Activated naive CD8-positive, alpha-beta T cell treated with anti-CD3 and anti-CD28 coated beads, Interleukin-2, amount 10 ng/mL, durations not matched to agents 7 days and 5 days (primary cell): ENCODE results near the gene TFDP1. TPM values are rescaled to one million over a fixed set of nuclear protein-coding genes. Genes with fewer than 3 reads are reported as not detected.

Experiments used
- ATAC-seq: fragments of 150-1000 bp; cut with Tn5 transposase; one replicate; pipeline ENCODE4 v1.10.0; 2021; ENCODE audit warnings: low read depth, moderate library complexity
- POLR2A ChIA-PET: fragments of 350-600 bp; sonication (Branson Sonifier 250); formaldehyde crosslinking; loops from one replicate; lab custom pipeline; 2021; ENCODE audit warnings: antibody characterized with exemption; lab: Charles Lee
- DNase-seq: peaks from one replicate; pipeline ENCODE4 v3.0.0; 2021
- H3K27ac Mint-ChIP-seq: one replicate; pipeline ENCODE4 v1.8.0; 2022; ENCODE audit warnings: mild to moderate bottlenecking, mixed read lengths
- H3K27me3 Mint-ChIP-seq: one replicate; pipeline ENCODE4 v1.8.0; 2022; ENCODE audit warnings: mild to moderate bottlenecking, moderate library complexity, mixed read lengths
- H3K36me3 Mint-ChIP-seq: one replicate; pipeline ENCODE4 v1.8.0; 2021; ENCODE audit warnings: mild to moderate bottlenecking, mixed read lengths
- H3K4me1 Mint-ChIP-seq: one replicate; pipeline ENCODE4 v1.8.0; 2021; ENCODE audit warnings: mixed read lengths
- H3K4me3 Mint-ChIP-seq: one replicate; pipeline ENCODE4 v1.8.0; 2022; ENCODE audit warnings: mild to moderate bottlenecking, moderate library complexity, mixed read lengths
- H3K9me3 Mint-ChIP-seq: one replicate; pipeline ENCODE4 v1.8.0; 2021; ENCODE audit warnings: mixed read lengths
- total RNA-seq, 2 experiments: library from RNA; stranded (reverse); gene quantifications; one replicate each; pipeline ENCODE4 v1.2.3, GENCODE V29; 2021

Gene TFDP1
- total RNA-seq, 2 experiments from 2014 or later: 103 to 117 TPM

- Mint-ChIP-seq H3K27me3 (peaks cover 10% of the 10 kb centered on the region), H3K9me3 (peaks cover 2% of the 10 kb centered on the region), H3K4me1 (peaks cover 2% of the 10 kb centered on the region), H3K36me3 (peaks cover under 1% of the 10 kb centered on the region), H3K4me3 (no peak within 1 kb of the TSS), H3K27ac (no peak within 1 kb of the TSS)
- POLR2A ChIA-PET: no interaction called here
- DNase-seq (peak; percentile 25), ATAC-seq (no peak)
Observed at GRCh38 chr13:113666951-113667701, 82.6 kb downstream of the TFDP1 start, which contains the start of gene GRK1. Gene GRK1 (plus strand): TSS chr13:113667219. CDS start chr13:113667387, 168 bp downstream.

GRCh38 chr13:113667771-113668490, 83.4 kb downstream of the TFDP1 start:
- DNase-seq: no peak
- Mint-ChIP-seq H3K4me1 (peaks cover 4% of the 10 kb centered on the region), H3K27ac (no peak overlapping the region), H3K9me3 (peaks cover 5% of the 10 kb centered on the region), H3K36me3 (peaks cover 3% of the 10 kb centered on the region), H3K27me3 (peaks cover 7% of the 10 kb centered on the region), H3K4me3 (no peak overlapping the region)
- POLR2A ChIA-PET: no interaction called here
- no peak for ATAC-seq

GRCh38 chr13:113668491-113668971, 84.0 kb downstream of the TFDP1 start:
- Mint-ChIP-seq H3K4me3 (no peak overlapping the region), H3K9me3 (peaks cover 5% of the 10 kb centered on the region), H3K27ac (no peak overlapping the region), H3K36me3 (peaks cover 3% of the 10 kb centered on the region), H3K27me3 (peaks cover 5% of the 10 kb centered on the region), H3K4me1 (peaks cover 4% of the 10 kb centered on the region)
- peak; percentile 24 for DNase-seq
- POLR2A ChIA-PET: no interaction called here
- ATAC-seq: no peak

- POLR2A ChIA-PET: no interaction called here
- Mint-ChIP-seq H3K27me3 (peaks cover 4% of the 10 kb centered on the region), H3K27ac (no peak overlapping the region), H3K9me3 (peaks cover 5% of the 10 kb centered on the region), H3K36me3 (peaks cover 3% of the 10 kb centered on the region), H3K4me1 (peaks cover 4% of the 10 kb centered on the region), H3K4me3 (no peak overlapping the region)
- no peak for ATAC-seq
- DNase-seq: peak; percentile 18
Observed at GRCh38 chr13:113669231-113669754, 84.7 kb downstream of the TFDP1 start.

GRCh38 chr13:113669755-113670341, 85.3 kb downstream of the TFDP1 start:
- no peak for ATAC-seq
- H3K36me3 Mint-ChIP-seq: peaks cover 3% of the 10 kb centered on the region
- POLR2A ChIA-PET: no interaction called here
- H3K9me3 Mint-ChIP-seq: peaks cover 5% of the 10 kb centered on the region
- H3K4me1 Mint-ChIP-seq: peaks cover 4% of the 10 kb centered on the region
- H3K27me3 Mint-ChIP-seq: peaks cover 1% of the 10 kb centered on the region
- H3K4me3 Mint-ChIP-seq: no peak overlapping the region
- DNase-seq: peak; percentile 14
- H3K27ac Mint-ChIP-seq: no peak overlapping the region

- peak; percentile 17 for DNase-seq
- peaks cover 4% of the 10 kb centered on the region for H3K4me1 Mint-ChIP-seq
- ATAC-seq: no peak
- peaks cover 5% of the 10 kb centered on the region for H3K9me3 Mint-ChIP-seq
- POLR2A ChIA-PET: no interaction called here
- no peak overlapping the region for H3K4me3 Mint-ChIP-seq
- H3K27ac Mint-ChIP-seq: no peak overlapping the region
- peaks cover 3% of the 10 kb centered on the region for H3K36me3 Mint-ChIP-seq
- peaks cover 1% of the 10 kb centered on the region for H3K27me3 Mint-ChIP-seq
Observed at GRCh38 chr13:113670541-113670940, 86.0 kb downstream of the TFDP1 start.

GRCh38 chr13:113671066-113672001, 86.8 kb downstream of the TFDP1 start:
- Mint-ChIP-seq H3K4me1 (peaks cover 4% of the 10 kb centered on the region), H3K27me3 (peaks cover 1% of the 10 kb centered on the region), H3K36me3 (peaks cover 3% of the 10 kb centered on the region), H3K27ac (no peak overlapping the region), H3K9me3 (peaks cover 5% of the 10 kb centered on the region), H3K4me3 (no peak overlapping the region)
- ATAC-seq (no peak), DNase-seq (peak; percentile 25)
- POLR2A ChIA-PET: no interaction called here

GRCh38 chr13:113672002-113672651, 87.6 kb downstream of the TFDP1 start:
- POLR2A ChIA-PET: no interaction called here
- DNase-seq: peak; percentile 30
- Mint-ChIP-seq H3K36me3 (peaks cover 3% of the 10 kb centered on the region), H3K4me1 (peaks cover 4% of the 10 kb centered on the region), H3K27me3 (peaks cover 1% of the 10 kb centered on the region), H3K9me3 (peaks cover 5% of the 10 kb centered on the region), H3K27ac (peak overlapping the region; percentile 84), H3K4me3 (peak overlapping the region; percentile 63)
- no peak for ATAC-seq

Other genes starting within 250 kb of the TFDP1 start
- not detected for gene GRTP1, start 220.6 kb upstream of the TFDP1 start, total RNA-seq
- 1 to 10 TPM in 1 of 2 experiments, under 1 TPM in 1; 0.82 to 1.0 TPM for gene ADPRHL1, start 131.3 kb upstream of the TFDP1 start, total RNA-seq
- 10 to 100 TPM; 25.4 to 26.3 TPM for gene DCUN1D2, start 94.0 kb upstream of the TFDP1 start, total RNA-seq
- gene ATP4B, start 73.4 kb downstream of the TFDP1 start, total RNA-seq: not detected
- not detected for gene GRK1, start 82.5 kb downstream of the TFDP1 start, total RNA-seq
- 1 to 10 TPM; 1.4 to 1.6 TPM for gene TMEM255B, start 174.5 kb downstream of the TFDP1 start, total RNA-seq